ENCODE measurements around the gene DENND4B. TPM values are rescaled to one million over a fixed set of nuclear protein-coding genes. Genes with fewer than 3 reads are reported as not detected.

DENND4B gene
- total RNA-seq, 1 donor, result 27.6 TPM

DNA sequence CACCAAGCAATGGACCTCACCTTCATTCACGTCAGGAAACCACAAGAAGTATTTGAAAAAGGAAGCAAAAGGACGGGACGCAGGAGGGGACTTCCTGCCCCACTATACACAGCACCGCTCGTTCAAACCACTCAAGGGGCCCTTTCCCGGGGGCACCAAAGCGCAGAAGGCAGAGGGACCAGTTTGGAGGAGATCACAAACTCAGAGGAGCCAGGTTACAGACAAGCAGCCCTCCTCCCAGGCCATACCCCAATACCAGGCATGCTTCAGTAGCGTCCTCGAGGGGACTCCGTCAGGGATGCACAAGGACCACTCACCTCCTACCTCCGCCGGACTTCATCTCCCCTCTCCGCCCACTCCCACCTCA lies 11.2 kb upstream of the DENND4B start:
- TF ChIP-seq, protein P1, sequence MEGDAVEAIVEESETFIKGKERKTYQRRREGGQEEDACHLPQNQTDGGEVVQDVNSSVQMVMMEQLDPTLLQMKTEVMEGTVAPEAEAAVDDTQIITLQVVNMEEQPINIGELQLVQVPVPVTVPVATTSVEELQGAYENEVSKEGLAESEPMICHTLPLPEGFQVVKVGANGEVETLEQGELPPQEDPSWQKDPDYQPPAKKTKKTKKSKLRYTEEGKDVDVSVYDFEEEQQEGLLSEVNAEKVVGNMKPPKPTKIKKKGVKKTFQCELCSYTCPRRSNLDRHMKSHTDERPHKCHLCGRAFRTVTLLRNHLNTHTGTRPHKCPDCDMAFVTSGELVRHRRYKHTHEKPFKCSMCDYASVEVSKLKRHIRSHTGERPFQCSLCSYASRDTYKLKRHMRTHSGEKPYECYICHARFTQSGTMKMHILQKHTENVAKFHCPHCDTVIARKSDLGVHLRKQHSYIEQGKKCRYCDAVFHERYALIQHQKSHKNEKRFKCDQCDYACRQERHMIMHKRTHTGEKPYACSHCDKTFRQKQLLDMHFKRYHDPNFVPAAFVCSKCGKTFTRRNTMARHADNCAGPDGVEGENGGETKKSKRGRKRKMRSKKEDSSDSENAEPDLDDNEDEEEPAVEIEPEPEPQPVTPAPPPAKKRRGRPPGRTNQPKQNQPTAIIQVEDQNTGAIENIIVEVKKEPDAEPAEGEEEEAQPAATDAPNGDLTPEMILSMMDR (IDR thresholded peaks at IDR 0.05; ENCODE audit: insufficient read depth, low read depth, low read length), result no peak
- peak overlapping the region; percentile 97 for H3K4me3 ChIP-seq (ENCODE audit: low read depth, low read length)
- DNase-seq (ENCODE audit: low read depth), result peak; percentile 38

DNA sequence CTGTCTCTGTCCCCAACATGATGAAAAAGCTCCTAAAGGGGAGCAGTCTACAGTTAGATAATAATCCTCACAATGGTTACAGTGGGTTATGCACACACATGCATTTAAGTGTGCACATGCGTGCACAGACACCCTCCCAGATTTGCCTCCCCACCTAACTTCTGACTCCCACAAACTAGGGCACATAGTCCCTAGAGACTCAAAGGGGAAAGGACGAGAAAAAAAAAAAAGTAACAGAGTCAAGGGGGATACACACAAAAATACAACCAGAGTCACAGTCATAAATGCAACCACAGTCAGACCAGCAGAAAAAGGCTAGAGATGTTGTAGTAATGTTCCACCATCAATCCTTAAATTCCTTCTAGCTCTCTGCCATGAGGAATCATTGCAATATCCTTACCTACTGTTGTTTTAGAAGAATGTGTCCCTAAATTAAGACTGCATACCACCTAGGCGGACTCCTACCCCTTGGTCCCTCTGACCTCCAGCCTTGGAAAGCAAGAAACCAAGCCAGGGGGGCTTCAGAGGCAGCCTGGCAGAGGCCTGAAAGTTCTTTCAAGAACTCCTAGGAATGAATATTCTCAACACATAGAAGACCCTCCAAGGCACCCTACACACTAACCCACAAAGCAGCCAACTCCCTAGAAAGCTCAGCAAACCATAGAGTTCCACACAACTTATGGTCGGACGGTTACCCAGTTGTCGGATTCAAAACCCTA lies 10.6 kb upstream of the DENND4B start:
- DNase-seq (ENCODE audit: low read depth), result no peak
- H3K4me3 ChIP-seq (ENCODE audit: low read depth, low read length), result peak overlapping the region; percentile 97
- TF ChIP-seq, protein P1 (IDR thresholded peaks at IDR 0.05; ENCODE audit: insufficient read depth, low read depth, low read length), result no peak

DNA sequence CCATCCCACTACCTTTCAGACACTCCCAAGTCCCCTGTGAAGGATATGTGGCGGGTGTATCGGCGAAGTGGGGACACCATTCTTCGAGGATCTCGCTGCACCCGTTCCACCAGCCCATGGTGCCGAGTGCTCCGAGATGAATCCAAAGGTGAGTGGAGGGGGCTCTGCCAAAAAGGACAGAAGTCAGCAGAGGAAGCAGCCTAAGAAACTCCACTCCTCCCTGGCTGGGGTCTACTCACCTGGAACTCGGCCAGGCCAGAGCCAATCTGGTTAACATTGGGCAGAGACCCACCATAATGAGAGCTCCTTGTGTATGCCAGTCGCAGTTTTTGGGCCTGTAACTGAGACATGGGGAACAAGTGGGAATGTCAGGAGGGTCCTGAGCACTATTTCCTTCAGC lies 8.3 kb upstream of the DENND4B start:
- DNase-seq (ENCODE audit: low read depth), result no peak
- TF ChIP-seq, protein P1 (IDR thresholded peaks at IDR 0.05; ENCODE audit: insufficient read depth, low read depth, low read length), result no peak
- no peak overlapping the region for H3K4me3 ChIP-seq (ENCODE audit: low read depth, low read length)

GRCh38 chr1:153953859-153954365 lies 7.4 kb upstream of the DENND4B start:
- TF ChIP-seq, protein P1 (IDR thresholded peaks at IDR 0.05; ENCODE audit: insufficient read depth, low read depth, low read length), result no peak
- DNase-seq (ENCODE audit: low read depth), result no peak
- H3K4me3 ChIP-seq (ENCODE audit: low read depth, low read length), result no peak overlapping the region

- no peak overlapping the region for H3K4me3 ChIP-seq (ENCODE audit: low read depth, low read length)
- no peak for DNase-seq (ENCODE audit: low read depth)
These were observed 5.3 kb upstream of the DENND4B start for GRCh38 chr1:153951801-153952200.

GRCh38 chr1:153951183-153951582 lies 4.7 kb upstream of the DENND4B start:
- TF ChIP-seq, protein P1 (IDR thresholded peaks at IDR 0.05; ENCODE audit: insufficient read depth, low read depth, low read length), result no peak
- no peak for DNase-seq (ENCODE audit: low read depth)

More at GRCh38 chr1:153951801-153952200, 5.3 kb upstream of the DENND4B start:
- TF ChIP-seq, protein P1 (IDR thresholded peaks at IDR 0.05; ENCODE audit: insufficient read depth, low read depth, low read length), result no peak

More at GRCh38 chr1:153951183-153951582, 4.7 kb upstream of the DENND4B start:
- no peak overlapping the region for H3K4me3 ChIP-seq (ENCODE audit: low read depth, low read length)

Measured in fibroblast of villous mesenchyme (primary cell).